Measurements from ENCODE around the gene LRRTM4. TPM values are rescaled to one million over a fixed set of nuclear protein-coding genes. Genes with fewer than 3 reads are reported as not detected.

The LRRTM4 gene
- polyA plus RNA-seq, 2 of the 4 experiments (the other 2 are of a cell fraction): 0.03 TPM; not detected in 1

GRCh38 chr2:77571545-77571944 is 49.4 kb upstream of the LRRTM4 start (continued):
- TF ChIP-seq KDM1A (IDR thresholded peaks at IDR 0.05; ENCODE audit: low read depth) (no peak), CHD4 (IDR thresholded peaks at IDR 0.05; ENCODE audit: borderline replicate concordance) (no peak), SREBF2 (IDR thresholded peaks at IDR 0.05) (no peak)

- CTCF ChIA-PET: interaction anchor here (0.8 kb wide), 1 partner anchor 1219 kb away, joined by 3 read pairs; no protein-coding TSS in a partner anchor
These were observed 45.5 kb upstream of the LRRTM4 start for GRCh38 chr2:77567723-77568122.

GRCh38 chr2:77566582-77566981 is 44.4 kb upstream of the LRRTM4 start:
- no peak for DNase-seq (ENCODE audit: low read depth in 1 of 2, low spot score in 1 of 2)

More at GRCh38 chr2:77567723-77568122, 45.5 kb upstream of the LRRTM4 start:
- H3K4me3 ChIP-seq: no peak overlapping the region
- ATAC-seq (no peak), FAIRE-seq (no peak), DNase-seq (ENCODE audit: low read depth in 1 of 2, low spot score in 1 of 2) (no peak)
- POLR2A ChIA-PET: no interaction called here
- H3K9me3 ChIP-seq: peaks cover 6% of the 10 kb centered on the region; the same call in 1 of the 3 replicates
- WGBS (ENCODE audit: missing lambda C conversion rate): 7% methylated on average over 2 of the region's 2 CpGs
- H3K4me2 ChIP-seq: no peak overlapping the region
- H3K4me1 ChIP-seq: no peaks in the 10 kb centered on the region
- no peak overlapping the region for H3K27ac ChIP-seq
- no peak for TF ChIP-seq KDM1A (IDR thresholded peaks at IDR 0.05; ENCODE audit: low read depth)

GRCh38 chr2:77566131-77566530 is 44.0 kb upstream of the LRRTM4 start:
- H3K4me2 ChIP-seq: no peak overlapping the region
- POLR2A ChIA-PET: no interaction called here
- H3K4me1 ChIP-seq: no peaks in the 10 kb centered on the region
- CTCF ChIA-PET: no interaction called here
- no peak for TF ChIP-seq RARB (CRISPR knock-in tag; IDR thresholded peaks at IDR 0.05)
- no peak for TF ChIP-seq BCL3 (IDR thresholded peaks at IDR 0.05)
- TF ChIP-seq POLR2A (IDR thresholded peaks at IDR 0.05; ENCODE audit: low read length): no peak
- TF ChIP-seq KDM1A (IDR thresholded peaks at IDR 0.05; ENCODE audit: low read depth): no peak
- no peak for TF ChIP-seq ZSCAN20 (CRISPR knock-in tag; IDR thresholded peaks at IDR 0.05)
- no peak for TF ChIP-seq POLR2AphosphoS2 (conservative IDR thresholded peaks at IDR 0.05; ENCODE audit: low read length)
- TF ChIP-seq HOXA7 (CRISPR knock-in tag; IDR thresholded peaks at IDR 0.05): no peak
- TF ChIP-seq RAD21 (conservative IDR thresholded peaks at IDR 0.05 in 1 of 2, IDR thresholded peaks at IDR 0.05 in 1 of 2): no peak
- no peak for TF ChIP-seq CHD2 (IDR thresholded peaks at IDR 0.05; ENCODE audit: low read length, partially characterized antibody)
- TF ChIP-seq RNF2 (IDR thresholded peaks at IDR 0.05; ENCODE audit: borderline replicate concordance, low read depth): no peak
- H3K9me3 ChIP-seq: peaks cover 8% of the 10 kb centered on the region; the same call in 2 of the 3 replicates
- ATAC-seq: no peak
- no peak for FAIRE-seq
- WGBS (ENCODE audit: missing lambda C conversion rate): 3% methylated on average over 1 of the region's 1 CpG
- no peak overlapping the region for H3K4me3 ChIP-seq
- DNase-seq (ENCODE audit: low read depth in 1 of 2, low spot score in 1 of 2): no peak
- H3K27ac ChIP-seq: no peak overlapping the region

More at GRCh38 chr2:77566582-77566981, 44.4 kb upstream of the LRRTM4 start:
- H3K27ac ChIP-seq: no peak overlapping the region
- ATAC-seq: no peak
- ChIA-PET CTCF (no interaction called here), POLR2A (no interaction called here)
- no peak for FAIRE-seq
- H3K4me3 ChIP-seq: no peak overlapping the region
- TF ChIP-seq FOSL2 (IDR thresholded peaks at IDR 0.05) (no peak), FOSL2 (CRISPR knock-in tag; IDR thresholded peaks at IDR 0.05) (no peak), HOXA7 (CRISPR knock-in tag; IDR thresholded peaks at IDR 0.05) (no peak), EHMT2 (IDR thresholded peaks at IDR 0.05; ENCODE audit: low read depth) (no peak)
- no peak overlapping the region for H3K4me2 ChIP-seq
- H3K4me1 ChIP-seq: no peaks in the 10 kb centered on the region
- WGBS (ENCODE audit: missing lambda C conversion rate): 19% methylated on average over 3 of the region's 3 CpGs
- peaks cover 8% of the 10 kb centered on the region; the same call in 2 of the 3 replicates for H3K9me3 ChIP-seq

GRCh38 chr2:77552956-77553355 is 30.8 kb upstream of the LRRTM4 start:
- H3K9me3 ChIP-seq: peaks cover 12% of the 10 kb centered on the region; the same call in 2 of the 3 replicates
- no peak for ATAC-seq
- no peak for DNase-seq (ENCODE audit: low read depth in 1 of 2, low spot score in 1 of 2)
- no peak for FAIRE-seq
- ChIA-PET POLR2A (no interaction called here), CTCF (no interaction called here)
- no peak overlapping the region for H3K4me3 ChIP-seq
- TF ChIP-seq CTCF (IDR thresholded peaks at IDR 0.05) (no peak), CHD4 (IDR thresholded peaks at IDR 0.05; ENCODE audit: borderline replicate concordance) (no peak), TFCP2L1 (CRISPR knock-in tag; IDR thresholded peaks at IDR 0.05) (no peak), ZNF302 (CRISPR knock-in tag; IDR thresholded peaks at IDR 0.05) (no peak)
- no peak overlapping the region for H3K27ac ChIP-seq
- H3K4me2 ChIP-seq: no peak overlapping the region
- WGBS (ENCODE audit: missing lambda C conversion rate): 27% methylated on average over 2 of the region's 2 CpGs
- no peaks in the 10 kb centered on the region for H3K4me1 ChIP-seq
